Liver (tissue), 3 donors: ENCODE data around the gene CDX1.

Source experiments
- CTCF ChIP-seq: fragments of 150-350 bp; IDR thresholded peaks from 2 replicates; pipeline ENCODE4 v1.5.1; 2017; ENCODE audit warnings: improper control_type of control experiment, low read depth, low read length; ENCODE audit not compliant: missing input control
- EGR1 ChIP-seq, 2 donors: IDR thresholded peaks; 2 replicates each; pipeline ENCODE4 v1.6.1; 2016 to 2018; ENCODE audit warnings: antibody characterized with exemption in 2 of 2, low read depth in 2 of 2
- GABPA ChIP-seq, 2 donors: IDR thresholded peaks in 1 of 2; conservative IDR thresholded peaks in 1 of 2; 2 replicates each; pipeline ENCODE4 v1.6.1; 2016; ENCODE audit warnings: antibody characterized with exemption in 2 of 2, mild to moderate bottlenecking in 1 of 2, moderate library complexity in 1 of 2
- NR2F2 ChIP-seq: IDR thresholded peaks from 2 replicates; pipeline ENCODE4 v1.6.1; 2016; ENCODE audit warnings: antibody characterized with exemption
- RAD21 ChIP-seq, 2 donors: IDR thresholded peaks; 2 replicates each; pipeline ENCODE4 v1.6.1; 2016; ENCODE audit warnings: antibody characterized with exemption in 2 of 2, mild to moderate bottlenecking in 2 of 2
- RXRA ChIP-seq, 2 donors: IDR thresholded peaks; 2 replicates each; pipeline ENCODE4 v1.6.1; 2017 to 2018; ENCODE audit warnings: antibody characterized with exemption in 2 of 2, mild to moderate bottlenecking in 1 of 2
- SP1 ChIP-seq: IDR thresholded peaks from 2 replicates; pipeline ENCODE4 v1.6.1; 2018; ENCODE audit warnings: antibody characterized with exemption, mild to moderate bottlenecking
- TAF1 ChIP-seq: conservative IDR thresholded peaks from 2 replicates; pipeline ENCODE4 v1.6.1; 2016; ENCODE audit warnings: antibody characterized with exemption, mild to moderate bottlenecking
- TF ChIP-seq, protein P1 (sequence below): IDR thresholded peaks from 2 replicates; pipeline ENCODE4 v1.6.1; 2016; ENCODE audit warnings: antibody characterized with exemption
- donor health status: healthy.
- donor health status: healthy.

GRCh38 chr5:150131978-150132694, 34.4 kb upstream of the CDX1 start:
- TF ChIP-seq CTCF (no peak), SP1 (no peak), RXRA (IDR thresholded peaks at IDR 0.05) (no peak), RAD21 (IDR thresholded peaks at IDR 0.05) (no peak), EGR1 (IDR thresholded peaks at IDR 0.05; ENCODE audit: low read depth in 2 of 2) (no peak), NR2F2 (no peak), GABPA (IDR thresholded peaks at IDR 0.05 in 1 of 2, conservative IDR thresholded peaks at IDR 0.05 in 1 of 2) (no peak), TAF1 (no peak)
- TF ChIP-seq, protein P1, sequence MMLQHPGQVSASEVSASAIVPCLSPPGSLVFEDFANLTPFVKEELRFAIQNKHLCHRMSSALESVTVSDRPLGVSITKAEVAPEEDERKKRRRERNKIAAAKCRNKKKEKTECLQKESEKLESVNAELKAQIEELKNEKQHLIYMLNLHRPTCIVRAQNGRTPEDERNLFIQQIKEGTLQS: no peak
